Measurements from ENCODE around the gene EEFSEC. TPM values are rescaled to one million over a fixed set of nuclear protein-coding genes. Genes with fewer than 3 reads are reported as not detected.
A peak's percentile ranks its signal among the peaks of the same experiment; 100 is the strongest.

The EEFSEC gene
- total RNA-seq, 1 donor from 2014 or later, result 15.6 TPM

DNA sequence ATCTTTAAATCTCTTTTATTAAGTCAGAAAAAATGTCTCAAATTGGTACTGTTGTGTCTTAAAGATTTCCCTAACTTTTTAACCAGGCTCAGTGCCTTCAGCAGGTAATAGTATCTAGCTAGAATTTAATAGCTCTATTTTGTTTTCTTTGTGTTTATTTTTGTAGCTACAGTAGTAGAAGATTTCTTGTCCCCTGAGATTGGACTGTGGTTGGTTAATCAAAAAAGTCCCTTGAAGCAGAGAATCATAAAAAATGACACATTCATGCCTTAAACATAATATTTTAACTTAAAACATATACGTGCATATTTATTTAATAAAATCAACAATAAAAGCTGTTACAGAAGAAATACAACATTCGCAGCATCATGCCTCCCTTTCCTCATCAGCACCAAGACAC lies 102.8 kb downstream of the EEFSEC start:
- H3K4me1 Mint-ChIP-seq (ENCODE audit: unreplicated experiment), result peaks cover 32% of the 10 kb centered on the region
- no peak for DNase-seq (ENCODE audit: extremely low spot score, unreplicated experiment)
- peak overlapping the region; percentile 16 for H3K27ac Mint-ChIP-seq (ENCODE audit: unreplicated experiment)
- H3K27me3 Mint-ChIP-seq (ENCODE audit: unreplicated experiment), result no peaks in the 10 kb centered on the region
- peaks cover 4% of the 10 kb centered on the region for H3K36me3 Mint-ChIP-seq (ENCODE audit: unreplicated experiment)
- H3K9me3 Mint-ChIP-seq (ENCODE audit: unreplicated experiment), result peaks cover 11% of the 10 kb centered on the region
- H3K4me3 Mint-ChIP-seq (ENCODE audit: unreplicated experiment), result no peak overlapping the region
- TF ChIP-seq, protein P1, sequence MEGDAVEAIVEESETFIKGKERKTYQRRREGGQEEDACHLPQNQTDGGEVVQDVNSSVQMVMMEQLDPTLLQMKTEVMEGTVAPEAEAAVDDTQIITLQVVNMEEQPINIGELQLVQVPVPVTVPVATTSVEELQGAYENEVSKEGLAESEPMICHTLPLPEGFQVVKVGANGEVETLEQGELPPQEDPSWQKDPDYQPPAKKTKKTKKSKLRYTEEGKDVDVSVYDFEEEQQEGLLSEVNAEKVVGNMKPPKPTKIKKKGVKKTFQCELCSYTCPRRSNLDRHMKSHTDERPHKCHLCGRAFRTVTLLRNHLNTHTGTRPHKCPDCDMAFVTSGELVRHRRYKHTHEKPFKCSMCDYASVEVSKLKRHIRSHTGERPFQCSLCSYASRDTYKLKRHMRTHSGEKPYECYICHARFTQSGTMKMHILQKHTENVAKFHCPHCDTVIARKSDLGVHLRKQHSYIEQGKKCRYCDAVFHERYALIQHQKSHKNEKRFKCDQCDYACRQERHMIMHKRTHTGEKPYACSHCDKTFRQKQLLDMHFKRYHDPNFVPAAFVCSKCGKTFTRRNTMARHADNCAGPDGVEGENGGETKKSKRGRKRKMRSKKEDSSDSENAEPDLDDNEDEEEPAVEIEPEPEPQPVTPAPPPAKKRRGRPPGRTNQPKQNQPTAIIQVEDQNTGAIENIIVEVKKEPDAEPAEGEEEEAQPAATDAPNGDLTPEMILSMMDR (IDR thresholded peaks at IDR 0.05), result no peak

DNA sequence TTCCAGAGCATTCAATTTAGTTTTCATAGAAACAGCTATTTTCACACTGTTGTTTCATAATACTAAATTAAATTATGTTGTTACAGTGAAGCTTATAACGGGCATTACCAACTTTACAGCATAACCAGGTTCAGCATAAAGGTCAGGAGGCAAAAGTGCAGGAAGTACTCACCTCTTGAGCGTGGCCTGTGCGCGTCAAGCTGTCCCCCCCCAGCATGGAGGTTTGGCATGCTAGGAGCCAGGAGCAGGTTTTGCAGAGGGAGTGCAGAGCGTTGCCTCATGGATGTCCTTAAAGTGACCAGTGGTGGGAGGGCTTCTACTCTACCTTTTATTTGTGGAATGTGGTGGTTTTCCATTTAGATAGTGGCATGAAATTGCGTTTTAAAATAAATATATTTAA lies 104.4 kb downstream of the EEFSEC start:
- TF ChIP-seq, protein P1 (IDR thresholded peaks at IDR 0.05), result no peak
- DNase-seq (ENCODE audit: extremely low spot score, unreplicated experiment), result peak; percentile 30
- Mint-ChIP-seq H3K27ac (ENCODE audit: unreplicated experiment) (no peak overlapping the region), H3K27me3 (ENCODE audit: unreplicated experiment) (no peaks in the 10 kb centered on the region), H3K4me1 (ENCODE audit: unreplicated experiment) (peaks cover 28% of the 10 kb centered on the region), H3K36me3 (ENCODE audit: unreplicated experiment) (peaks cover 6% of the 10 kb centered on the region), H3K9me3 (ENCODE audit: unreplicated experiment) (peaks cover 11% of the 10 kb centered on the region), H3K4me3 (ENCODE audit: unreplicated experiment) (no peak overlapping the region)

DNA sequence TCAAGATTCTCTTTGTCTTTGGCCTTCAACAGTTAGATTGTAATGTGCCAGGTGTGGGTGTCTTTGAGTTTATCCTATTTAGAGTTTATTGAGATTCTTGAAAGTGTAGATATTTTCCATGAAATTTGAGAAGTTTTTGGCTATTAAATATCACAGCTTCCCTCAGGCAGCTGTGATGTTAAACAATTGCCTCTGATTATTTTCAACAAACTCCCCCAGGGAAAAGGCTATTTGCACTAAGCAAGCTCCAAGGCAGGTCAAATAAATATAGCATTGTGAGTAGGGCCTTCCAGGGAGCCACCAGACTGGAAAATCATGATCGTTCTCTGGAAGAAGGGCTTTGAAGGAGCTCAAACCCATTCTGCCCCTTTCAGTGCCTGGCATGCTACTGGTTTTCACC lies 107.0 kb downstream of the EEFSEC start:
- Mint-ChIP-seq H3K9me3 (ENCODE audit: unreplicated experiment) (peaks cover 11% of the 10 kb centered on the region), H3K4me3 (ENCODE audit: unreplicated experiment) (no peak overlapping the region), H3K27me3 (ENCODE audit: unreplicated experiment) (no peaks in the 10 kb centered on the region), H3K4me1 (ENCODE audit: unreplicated experiment) (peaks cover 18% of the 10 kb centered on the region), H3K27ac (ENCODE audit: unreplicated experiment) (no peak overlapping the region), H3K36me3 (ENCODE audit: unreplicated experiment) (peaks cover 16% of the 10 kb centered on the region)
- TF ChIP-seq, protein P1 (IDR thresholded peaks at IDR 0.05), result no peak
- peak; percentile 10 for DNase-seq (ENCODE audit: extremely low spot score, unreplicated experiment)

DNA sequence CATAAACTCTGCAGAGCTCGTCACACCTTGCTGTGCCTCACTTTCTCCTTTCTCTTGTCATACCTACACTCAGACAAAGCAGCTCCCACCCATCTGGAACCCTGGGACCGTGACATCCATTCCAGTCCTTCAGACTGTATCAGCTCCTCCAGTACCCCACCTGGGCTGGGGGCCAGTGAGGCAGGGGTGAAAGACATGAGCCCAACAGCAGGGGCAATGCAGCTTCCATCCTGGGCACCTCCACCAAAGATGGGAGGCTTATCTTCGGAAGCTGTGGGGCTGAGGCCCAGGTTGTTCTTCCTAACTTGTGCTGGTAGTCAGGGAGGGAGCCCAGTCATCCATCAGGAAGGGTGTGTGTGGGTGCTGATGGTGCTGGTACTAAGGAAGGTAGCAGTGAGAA lies 109.2 kb downstream of the EEFSEC start:
- Mint-ChIP-seq H3K4me1 (ENCODE audit: unreplicated experiment) (peaks cover 2% of the 10 kb centered on the region), H3K36me3 (ENCODE audit: unreplicated experiment) (peaks cover 18% of the 10 kb centered on the region), H3K27ac (ENCODE audit: unreplicated experiment) (no peak overlapping the region), H3K27me3 (ENCODE audit: unreplicated experiment) (no peaks in the 10 kb centered on the region), H3K4me3 (ENCODE audit: unreplicated experiment) (no peak overlapping the region), H3K9me3 (ENCODE audit: unreplicated experiment) (peaks cover 11% of the 10 kb centered on the region)
- no peak for DNase-seq (ENCODE audit: extremely low spot score, unreplicated experiment)
- TF ChIP-seq, protein P1 (IDR thresholded peaks at IDR 0.05), result no peak

DNA sequence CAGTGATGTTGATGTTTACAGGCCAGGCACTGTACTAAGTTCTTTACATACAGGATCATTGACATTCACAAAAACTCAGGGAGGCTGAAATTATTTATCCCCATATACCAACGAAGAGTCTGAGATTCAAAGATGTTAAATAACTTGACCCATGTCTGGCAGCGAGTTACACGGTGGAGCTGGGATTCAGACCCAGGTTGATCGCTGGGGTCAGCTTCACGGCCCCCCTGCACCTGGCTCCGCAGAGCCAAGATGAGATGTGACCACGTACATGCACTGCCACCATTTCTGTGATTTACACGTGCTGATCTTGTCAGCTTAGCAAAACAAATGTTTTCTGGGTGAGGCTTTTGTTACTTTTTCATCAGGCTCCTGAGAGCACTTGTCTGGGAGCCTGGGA lies 109.8 kb downstream of the EEFSEC start:
- DNase-seq (ENCODE audit: extremely low spot score, unreplicated experiment), result no peak
- peaks cover 2% of the 10 kb centered on the region for H3K4me1 Mint-ChIP-seq (ENCODE audit: unreplicated experiment)
- TF ChIP-seq, protein P1 (IDR thresholded peaks at IDR 0.05), result no peak
- H3K9me3 Mint-ChIP-seq (ENCODE audit: unreplicated experiment), result peaks cover 11% of the 10 kb centered on the region
- no peaks in the 10 kb centered on the region for H3K27me3 Mint-ChIP-seq (ENCODE audit: unreplicated experiment)
- H3K36me3 Mint-ChIP-seq (ENCODE audit: unreplicated experiment), result peaks cover 19% of the 10 kb centered on the region
- no peak overlapping the region for H3K27ac Mint-ChIP-seq (ENCODE audit: unreplicated experiment)
- H3K4me3 Mint-ChIP-seq (ENCODE audit: unreplicated experiment), result no peak overlapping the region
